Brain pericyte (primary cell): ENCODE results near the gene NFATC4.

Experiments
- DNase-seq: peaks from one replicate; pipeline ENCODE4 v3.0.0-alpha.2; 2012; ENCODE audit warnings: low read depth, low spot score

NFATC4 gene

DNA sequence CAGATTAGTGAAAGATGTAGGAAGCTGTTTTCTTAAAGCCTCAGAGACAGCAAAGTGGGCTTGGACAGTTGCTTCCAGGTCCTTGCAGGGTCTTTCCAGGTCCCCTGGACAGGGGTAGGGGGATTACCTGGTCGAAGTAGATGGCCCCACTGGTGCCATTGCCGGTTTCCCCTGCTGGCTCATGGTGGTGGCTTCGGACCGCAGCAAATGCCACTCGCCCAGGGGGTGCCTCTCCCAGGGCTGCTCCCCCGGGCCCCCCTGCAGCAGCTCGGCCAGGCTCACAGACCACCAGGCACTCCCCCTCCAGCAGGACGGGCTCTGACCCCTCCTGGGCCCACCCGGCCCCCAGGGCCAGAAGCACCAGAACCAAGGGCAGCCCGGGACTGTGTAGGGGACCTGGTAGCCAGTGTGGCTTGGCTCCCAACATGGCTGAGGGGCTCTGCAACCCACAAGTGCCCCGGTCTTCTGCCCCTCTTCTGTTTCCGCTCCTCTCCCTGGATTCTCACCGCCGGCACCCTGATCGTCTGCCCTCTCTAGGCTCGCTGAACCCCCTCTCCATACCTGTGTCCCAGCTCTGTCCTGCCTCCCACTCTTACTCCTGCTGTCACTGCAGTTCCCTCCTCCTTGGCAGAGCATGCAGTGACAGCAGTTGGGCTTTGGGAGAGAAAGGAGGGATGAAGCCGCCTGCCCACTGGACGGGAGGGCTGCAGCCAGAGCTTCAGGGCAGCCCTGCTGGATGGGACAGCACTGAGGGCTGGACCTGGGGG is 60.8 kb downstream of the NFATC4 start:
- DNase-seq, result no peak
